Measurements from ENCODE around the gene ABCB11. TPM values are rescaled to one million over a fixed set of nuclear protein-coding genes. Genes with fewer than 3 reads are reported as not detected.

The ABCB11 gene
- total RNA-seq, 4 donors from 2014 or later = 0.10 to 0.24 (median 0.12) TPM; not detected in 1

DNA sequence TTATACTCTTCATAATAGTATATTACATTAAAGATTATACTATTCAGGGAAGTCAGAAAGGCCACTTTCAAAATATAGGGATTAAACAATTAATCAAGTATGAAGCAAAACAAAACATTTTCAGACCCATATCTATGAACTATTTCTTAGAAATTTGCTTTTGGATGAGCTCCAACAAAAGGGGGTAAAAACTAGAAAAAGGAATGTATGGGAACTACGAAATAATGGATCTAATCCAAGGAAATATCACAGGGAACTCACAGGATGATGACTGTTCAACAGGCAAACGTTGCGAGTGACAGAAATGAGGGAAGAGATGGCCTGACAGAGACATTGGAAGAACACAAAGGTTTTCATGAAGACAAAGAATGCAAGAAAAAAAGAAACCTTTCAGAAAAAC is 102.1 kb downstream of the ABCB11 start:
- no peak for ATAC-seq
- no peaks in the 10 kb centered on the region for H3K4me1 ChIP-seq

DNA sequence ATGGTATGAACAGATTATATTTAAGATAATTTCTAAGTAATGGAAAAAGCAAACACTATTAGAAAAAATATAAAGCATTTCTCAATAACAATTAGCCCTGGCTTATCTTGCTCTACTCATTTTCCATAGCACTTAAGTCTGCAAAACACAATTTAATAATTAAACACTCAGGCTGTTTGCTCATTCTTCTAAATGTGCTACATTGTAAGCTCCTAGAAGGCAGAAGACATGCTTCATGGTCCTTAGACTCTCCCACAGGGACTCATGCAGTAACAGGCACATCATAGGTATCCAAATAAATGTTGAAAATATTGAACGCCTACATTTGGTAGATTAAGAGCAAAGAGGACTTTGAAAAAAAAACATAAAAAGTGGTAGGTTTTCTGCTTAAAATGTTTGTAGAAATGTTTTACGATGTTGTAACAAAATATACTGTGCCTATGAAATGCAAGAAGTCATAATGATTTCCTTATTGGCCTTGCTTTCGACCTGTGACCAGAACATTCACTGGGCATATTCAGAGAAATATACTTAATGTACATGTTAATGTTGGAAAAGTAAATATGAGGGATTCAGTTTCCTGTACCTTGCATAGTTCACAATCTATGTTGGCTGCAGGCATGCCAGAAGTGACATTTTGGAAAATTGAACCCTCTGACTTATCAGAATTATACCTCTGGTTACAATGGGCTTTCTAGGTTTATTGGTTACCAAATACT is 102.9 kb downstream of the ABCB11 start:
- Histone ChIP-seq H3K4me1 (no peaks in the 10 kb centered on the region), H3K27me3 (no peaks in the 10 kb centered on the region), H3K36me3 (no peaks in the 10 kb centered on the region), H3K27ac (no peak overlapping the region), H3K4me3 (no peak overlapping the region), H3K9me3 (no peaks in the 10 kb centered on the region)
- ATAC-seq (no peak), DNase-seq (no peak)
- TF ChIP-seq, protein P1, sequence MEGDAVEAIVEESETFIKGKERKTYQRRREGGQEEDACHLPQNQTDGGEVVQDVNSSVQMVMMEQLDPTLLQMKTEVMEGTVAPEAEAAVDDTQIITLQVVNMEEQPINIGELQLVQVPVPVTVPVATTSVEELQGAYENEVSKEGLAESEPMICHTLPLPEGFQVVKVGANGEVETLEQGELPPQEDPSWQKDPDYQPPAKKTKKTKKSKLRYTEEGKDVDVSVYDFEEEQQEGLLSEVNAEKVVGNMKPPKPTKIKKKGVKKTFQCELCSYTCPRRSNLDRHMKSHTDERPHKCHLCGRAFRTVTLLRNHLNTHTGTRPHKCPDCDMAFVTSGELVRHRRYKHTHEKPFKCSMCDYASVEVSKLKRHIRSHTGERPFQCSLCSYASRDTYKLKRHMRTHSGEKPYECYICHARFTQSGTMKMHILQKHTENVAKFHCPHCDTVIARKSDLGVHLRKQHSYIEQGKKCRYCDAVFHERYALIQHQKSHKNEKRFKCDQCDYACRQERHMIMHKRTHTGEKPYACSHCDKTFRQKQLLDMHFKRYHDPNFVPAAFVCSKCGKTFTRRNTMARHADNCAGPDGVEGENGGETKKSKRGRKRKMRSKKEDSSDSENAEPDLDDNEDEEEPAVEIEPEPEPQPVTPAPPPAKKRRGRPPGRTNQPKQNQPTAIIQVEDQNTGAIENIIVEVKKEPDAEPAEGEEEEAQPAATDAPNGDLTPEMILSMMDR (IDR thresholded peaks at IDR 0.05 in 4 of 5, conservative IDR thresholded peaks at IDR 0.05 in 1 of 5) = no peak
- TF ChIP-seq POLR2A (IDR thresholded peaks at IDR 0.05) = no peak
- in situ Hi-C loops (cut with MboI; ENCODE audit: low sequenced_read_pairs in 4 of 4) = no loop called here
- intact Hi-C loops (cut with DNase I; ENCODE audit: low total_unique reads) = no loop called here

More for the DNA sequence above, 102.1 kb downstream of the ABCB11 start:
- TF ChIP-seq, protein P1 (IDR thresholded peaks at IDR 0.05 in 4 of 5, conservative IDR thresholded peaks at IDR 0.05 in 1 of 5) = no peak
- in situ Hi-C loops (cut with MboI; ENCODE audit: low sequenced_read_pairs in 4 of 4) (no loop called here), intact Hi-C loops (cut with DNase I; ENCODE audit: low total_unique reads) (no loop called here)
- H3K4me3 ChIP-seq = no peak overlapping the region
- no peaks in the 10 kb centered on the region for H3K9me3 ChIP-seq
- no peaks in the 10 kb centered on the region for H3K27me3 ChIP-seq
- H3K36me3 ChIP-seq = no peaks in the 10 kb centered on the region
- no peak for DNase-seq
- no peak overlapping the region for H3K27ac ChIP-seq

DNA sequence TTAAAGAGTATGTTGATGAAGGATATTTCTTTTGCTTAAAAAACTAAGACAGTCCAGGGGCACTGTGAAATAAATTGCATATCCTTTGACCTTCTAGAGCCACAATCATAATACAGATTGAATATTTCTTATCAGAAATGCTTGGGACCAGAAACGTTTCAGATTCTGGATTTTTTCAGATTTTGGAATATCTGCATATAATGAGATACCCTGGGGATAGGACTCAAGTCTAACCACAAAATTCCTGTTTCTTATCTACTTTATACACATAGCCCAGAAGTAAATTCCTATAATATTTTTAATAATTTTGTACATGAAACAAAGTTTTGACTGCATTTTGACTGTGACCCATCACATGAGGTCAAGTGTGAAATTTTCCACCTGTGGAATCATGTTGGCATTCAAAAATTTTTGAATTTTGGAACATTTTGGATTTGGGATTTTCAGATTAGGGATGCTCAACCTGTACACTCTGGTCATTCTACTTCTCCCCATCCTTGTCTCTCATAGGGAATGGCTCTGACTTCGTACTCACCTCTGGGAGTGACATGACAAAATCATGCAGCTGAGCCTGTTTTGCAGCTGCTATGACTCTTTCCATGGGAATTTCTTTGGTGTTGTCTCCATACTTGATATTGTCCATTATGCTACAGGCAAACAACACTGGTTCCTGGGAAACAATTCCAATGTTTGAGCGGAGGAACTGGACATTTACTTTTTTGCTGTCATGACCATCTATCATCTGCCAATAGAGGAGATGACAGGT is 104.3 kb downstream of the ABCB11 start:
- no peaks in the 10 kb centered on the region for H3K9me3 ChIP-seq
- ATAC-seq = no peak
- no peak for DNase-seq
- H3K4me3 ChIP-seq = no peak overlapping the region
- no peaks in the 10 kb centered on the region for H3K36me3 ChIP-seq
- H3K27ac ChIP-seq = no peak overlapping the region
- no peaks in the 10 kb centered on the region for H3K27me3 ChIP-seq
- no peaks in the 10 kb centered on the region for H3K4me1 ChIP-seq
- TF ChIP-seq POLR2A (IDR thresholded peaks at IDR 0.05) = no peak
- TF ChIP-seq, protein P1 (IDR thresholded peaks at IDR 0.05 in 4 of 5, conservative IDR thresholded peaks at IDR 0.05 in 1 of 5) = no peak
- intact Hi-C loops (cut with DNase I; ENCODE audit: low total_unique reads) = no loop called here
- in situ Hi-C loops (cut with MboI; ENCODE audit: low sequenced_read_pairs in 4 of 4) = no loop called here

DNA sequence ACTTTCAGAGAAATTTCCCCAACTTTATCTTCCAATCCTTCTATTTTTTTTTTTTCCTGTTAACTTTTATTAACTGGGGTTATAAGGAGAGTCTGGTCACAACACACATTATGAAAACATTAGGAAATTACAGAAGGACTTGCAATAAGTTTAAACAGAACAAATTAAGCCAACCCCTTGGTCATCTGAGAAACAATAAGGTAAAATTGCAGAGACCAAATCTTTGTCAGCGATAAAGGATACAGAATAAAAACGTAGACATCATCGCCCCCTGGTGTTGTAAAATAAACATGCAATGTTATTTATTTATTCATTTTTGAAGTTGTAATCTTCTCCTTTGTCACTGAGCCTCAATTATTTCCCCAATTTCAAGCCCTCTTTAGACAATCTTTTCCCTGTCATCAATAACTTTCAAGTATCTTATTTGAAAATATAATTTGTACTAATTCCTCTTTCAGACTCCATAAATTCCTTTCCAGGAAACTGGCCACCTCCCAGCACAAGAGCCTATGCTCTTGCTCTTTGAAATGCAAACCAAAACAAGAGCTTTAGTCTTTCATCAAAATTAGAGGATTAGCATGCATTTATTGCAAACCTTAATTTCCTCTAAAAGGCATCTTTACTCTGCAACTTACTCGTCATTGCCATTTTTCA is 110.5 kb downstream of the ABCB11 start:
- Histone ChIP-seq H3K27ac (no peak overlapping the region), H3K9me3 (no peaks in the 10 kb centered on the region), H3K36me3 (no peaks in the 10 kb centered on the region), H3K4me1 (peaks cover 0 to 3% of the 10 kb centered on the region in 2 donors), H3K27me3 (no peaks in the 10 kb centered on the region), H3K4me3 (no peak overlapping the region)
- DNase-seq (no peak), ATAC-seq (peak; percentile 33 to 72)
- no peak for TF ChIP-seq POLR2A (IDR thresholded peaks at IDR 0.05)
- TF ChIP-seq, protein P1 (IDR thresholded peaks at IDR 0.05 in 4 of 5, conservative IDR thresholded peaks at IDR 0.05 in 1 of 5) = peak; percentile 50 to 73 (median 67)
- intact Hi-C loops (cut with DNase I; ENCODE audit: low total_unique reads) = loop anchor here (1.0 to 2.0 kb wide), 2 partner anchors 147 to 574 kb away; no protein-coding TSS in a partner anchor
- in situ Hi-C loops (cut with MboI; ENCODE audit: low sequenced_read_pairs in 4 of 4) = no loop called here

Measured in gastrocnemius medialis (tissue), 4 donors.